Activated CD8-positive, alpha-beta memory T cell treated with anti-CD3 and anti-CD28 coated beads, Interleukin-2, amount 50 U/mL, for 48 hours (primary cell): ENCODE data around the gene ZFP62.
"Not testable (repeated sequence)": the region's sequence is repeated elsewhere in the genome, so short reads cannot be mapped to it uniquely, and the experiment has no call there.

Experiments used
- DNase-seq: peaks from one replicate; pipeline ENCODE4 v3.0.0-alpha.2; 2020

Gene ZFP62

GRCh38 chr5:180828756-180829531 is 32.1 kb downstream of the ZFP62 start:
- not testable (repeated sequence) for DNase-seq

GRCh38 chr5:180827374-180827773 is 33.7 kb downstream of the ZFP62 start:
- DNase-seq, result not testable (repeated sequence)

GRCh38 chr5:180825768-180826525 is 35.1 kb downstream of the ZFP62 start:
- no peak for DNase-seq

- DNase-seq, result no peak
Measured at GRCh38 chr5:180824630-180825476, 36.2 kb downstream of the ZFP62 start.

GRCh38 chr5:180823940-180824629 is 37.0 kb downstream of the ZFP62 start:
- DNase-seq, result no peak

- DNase-seq, result no peak
Measured at GRCh38 chr5:180823346-180823745, 37.7 kb downstream of the ZFP62 start.

GRCh38 chr5:180821538-180821937 is 39.5 kb downstream of the ZFP62 start:
- no peak for DNase-seq

- no peak for DNase-seq
Measured at GRCh38 chr5:180820788-180821321, 40.2 kb downstream of the ZFP62 start.

- no peak for DNase-seq
Measured at GRCh38 chr5:180818677-180819341, 42.3 kb downstream of the ZFP62 start.

- DNase-seq, result no peak
Measured at GRCh38 chr5:180817893-180818674, 43.0 kb downstream of the ZFP62 start.

- DNase-seq, result no peak
Measured at GRCh38 chr5:180816608-180817534, 44.2 kb downstream of the ZFP62 start.

- no peak for DNase-seq
Measured at GRCh38 chr5:180815293-180815917, 45.7 kb downstream of the ZFP62 start.

GRCh38 chr5:180813420-180813819 is 47.7 kb downstream of the ZFP62 start:
- peak; percentile 50 for DNase-seq

- peak; percentile 52 for DNase-seq
Measured at GRCh38 chr5:180811623-180812124, 49.4 kb downstream of the ZFP62 start.

- peak; percentile 50 for DNase-seq
Measured at GRCh38 chr5:180810959-180811622, 50.0 kb downstream of the ZFP62 start.

GRCh38 chr5:180810210-180810958 is 50.7 kb downstream of the ZFP62 start:
- peak; percentile 97 for DNase-seq

- DNase-seq, result no peak
Measured at GRCh38 chr5:180809403-180810209, 51.5 kb downstream of the ZFP62 start.
